D721Med (cell line): ENCODE data around the gene FMNL1.

ENCODE experiments used
- DNase-seq: peaks from one replicate; pipeline ENCODE4 v3.0.0; 2011; ENCODE audit warnings: low spot score; ENCODE audit not compliant: insufficient read length
- FAIRE-seq: peaks from 2 replicates; lab custom pipeline; 2011; peaks lifted over from hg19 to GRCh38; lab: Jason Lieb, UNC
- TF ChIP-seq, protein P1 (sequence below): IDR thresholded peaks from 2 replicates; pipeline ENCODE4 v1.5.1; 2012; ENCODE audit warnings: mild to moderate bottlenecking, control low read depth; ENCODE audit not compliant: insufficient read depth; ENCODE audit errors: missing control alignments

FMNL1 gene

DNA sequence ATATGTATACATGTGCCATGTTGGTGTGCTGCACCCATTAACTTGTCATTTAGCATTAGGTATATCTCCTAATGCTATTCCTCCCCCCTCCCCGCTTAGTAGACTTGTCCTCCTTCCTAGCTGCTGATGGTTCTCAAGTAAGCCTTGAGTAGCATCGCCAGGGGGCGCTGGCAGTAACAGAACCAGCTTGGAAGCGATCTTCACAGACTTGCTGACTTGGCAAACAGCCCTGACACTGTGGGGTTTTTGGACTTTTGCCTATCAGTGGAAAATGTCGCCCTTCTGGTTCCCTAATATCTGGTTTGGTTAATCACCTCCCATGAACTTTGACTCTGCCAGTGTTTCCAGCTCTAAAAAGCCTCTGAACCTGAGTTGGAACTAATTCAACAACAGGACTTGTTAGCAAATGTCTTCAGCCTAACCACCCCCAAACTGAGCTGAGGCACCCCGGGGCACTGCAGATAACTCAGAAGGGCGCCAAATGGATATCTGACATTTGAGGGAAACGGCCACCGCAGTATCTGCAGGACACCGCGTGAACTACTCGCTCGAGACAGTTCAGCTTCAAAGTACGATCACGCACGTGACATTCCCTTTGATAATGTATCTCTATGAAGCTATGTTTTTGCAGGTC lies 55.6 kb downstream of the FMNL1 start:
- DNase-seq = peak; percentile 86
- TF ChIP-seq, protein P1, sequence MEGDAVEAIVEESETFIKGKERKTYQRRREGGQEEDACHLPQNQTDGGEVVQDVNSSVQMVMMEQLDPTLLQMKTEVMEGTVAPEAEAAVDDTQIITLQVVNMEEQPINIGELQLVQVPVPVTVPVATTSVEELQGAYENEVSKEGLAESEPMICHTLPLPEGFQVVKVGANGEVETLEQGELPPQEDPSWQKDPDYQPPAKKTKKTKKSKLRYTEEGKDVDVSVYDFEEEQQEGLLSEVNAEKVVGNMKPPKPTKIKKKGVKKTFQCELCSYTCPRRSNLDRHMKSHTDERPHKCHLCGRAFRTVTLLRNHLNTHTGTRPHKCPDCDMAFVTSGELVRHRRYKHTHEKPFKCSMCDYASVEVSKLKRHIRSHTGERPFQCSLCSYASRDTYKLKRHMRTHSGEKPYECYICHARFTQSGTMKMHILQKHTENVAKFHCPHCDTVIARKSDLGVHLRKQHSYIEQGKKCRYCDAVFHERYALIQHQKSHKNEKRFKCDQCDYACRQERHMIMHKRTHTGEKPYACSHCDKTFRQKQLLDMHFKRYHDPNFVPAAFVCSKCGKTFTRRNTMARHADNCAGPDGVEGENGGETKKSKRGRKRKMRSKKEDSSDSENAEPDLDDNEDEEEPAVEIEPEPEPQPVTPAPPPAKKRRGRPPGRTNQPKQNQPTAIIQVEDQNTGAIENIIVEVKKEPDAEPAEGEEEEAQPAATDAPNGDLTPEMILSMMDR = peak; percentile 97
- FAIRE-seq = no peak

DNA sequence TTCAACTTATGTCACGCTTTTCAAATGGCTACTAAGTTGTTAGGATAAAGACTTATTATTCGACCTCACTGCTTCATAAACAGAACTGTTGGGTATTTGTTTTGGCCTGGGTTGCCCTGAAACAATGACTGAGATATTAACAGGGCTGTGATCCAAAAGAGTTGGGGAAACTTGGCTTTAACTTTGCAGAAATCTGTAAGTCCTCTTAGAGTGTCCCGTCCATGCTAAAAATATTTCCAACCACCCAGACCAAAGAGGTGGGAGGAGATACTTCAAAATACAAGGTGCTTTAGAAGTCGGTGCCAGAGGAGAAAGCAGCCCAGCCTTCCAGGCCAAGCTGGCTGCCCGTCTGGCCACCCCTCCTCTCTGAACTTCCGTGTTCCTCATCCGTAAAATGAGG lies 56.3 kb downstream of the FMNL1 start:
- TF ChIP-seq, protein P1 = no peak
- FAIRE-seq (no peak), DNase-seq (no peak)

DNA sequence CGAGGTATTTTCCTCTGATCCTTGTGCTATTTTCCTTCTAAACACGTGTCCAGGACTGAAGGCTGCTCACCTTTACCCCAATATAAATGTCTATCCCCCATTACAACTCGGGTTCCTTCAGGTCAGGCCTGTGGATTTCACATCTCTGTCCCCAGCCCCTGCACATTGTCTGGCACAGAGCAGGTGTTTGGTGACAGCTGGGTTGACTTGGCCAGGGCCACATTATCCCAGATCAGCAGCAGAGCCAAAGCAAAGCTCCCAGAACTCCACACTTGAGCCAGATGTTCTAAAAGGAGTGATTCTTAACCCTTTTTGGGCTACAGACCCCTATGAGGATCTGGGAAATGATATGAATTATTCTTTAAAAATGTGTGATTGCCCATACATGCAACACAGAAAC lies 58.2 kb downstream of the FMNL1 start:
- DNase-seq = no peak
- no peak for FAIRE-seq
- TF ChIP-seq, protein P1 = no peak

DNA sequence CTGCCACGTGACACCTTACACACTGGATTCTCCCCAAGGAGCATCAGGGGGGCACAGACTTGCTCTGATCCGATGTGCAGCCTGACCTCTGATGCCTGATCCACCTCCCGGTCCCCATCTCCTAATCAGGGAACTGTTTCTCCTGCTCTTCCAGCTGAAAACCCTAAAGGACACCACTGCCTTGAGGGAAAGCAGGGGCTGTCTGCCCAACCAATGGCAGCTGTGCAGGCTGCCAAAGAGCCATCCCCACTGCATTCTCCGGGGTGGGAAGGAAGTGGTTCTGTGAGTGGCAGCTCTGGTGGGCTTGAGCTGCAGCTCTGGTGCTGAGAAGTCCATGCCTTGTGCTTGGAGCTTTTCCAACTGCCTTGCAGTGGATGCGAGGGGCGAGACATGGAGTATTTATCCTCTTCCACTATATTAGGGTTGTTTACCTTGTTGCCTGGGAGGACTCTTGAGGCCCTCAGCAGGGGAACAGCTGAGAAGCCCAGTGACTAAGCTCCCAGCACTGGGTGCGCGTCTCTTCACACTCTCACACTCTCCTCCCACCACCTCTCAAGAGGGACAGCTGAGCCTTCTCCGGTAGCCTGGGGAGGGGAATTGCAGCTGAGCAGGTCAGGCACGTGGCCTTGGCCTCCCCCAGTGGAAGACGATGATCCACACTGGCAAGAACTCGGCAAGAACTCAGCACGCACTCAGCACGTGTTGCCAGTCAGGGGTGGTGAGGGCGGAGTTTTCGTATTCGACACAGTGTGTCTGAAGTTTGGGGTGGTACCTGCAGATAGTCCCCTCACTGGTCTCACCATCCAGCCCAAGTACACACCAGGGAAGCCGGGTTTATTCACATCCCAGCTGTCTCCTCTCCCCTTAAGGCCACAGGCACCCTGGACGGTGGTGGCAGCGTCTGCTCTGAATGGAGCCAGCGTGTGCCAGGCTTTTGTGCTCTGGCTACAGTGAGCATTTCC lies 61.3 kb downstream of the FMNL1 start:
- FAIRE-seq = no peak
- no peak for DNase-seq
- TF ChIP-seq, protein P1 = no peak

DNA sequence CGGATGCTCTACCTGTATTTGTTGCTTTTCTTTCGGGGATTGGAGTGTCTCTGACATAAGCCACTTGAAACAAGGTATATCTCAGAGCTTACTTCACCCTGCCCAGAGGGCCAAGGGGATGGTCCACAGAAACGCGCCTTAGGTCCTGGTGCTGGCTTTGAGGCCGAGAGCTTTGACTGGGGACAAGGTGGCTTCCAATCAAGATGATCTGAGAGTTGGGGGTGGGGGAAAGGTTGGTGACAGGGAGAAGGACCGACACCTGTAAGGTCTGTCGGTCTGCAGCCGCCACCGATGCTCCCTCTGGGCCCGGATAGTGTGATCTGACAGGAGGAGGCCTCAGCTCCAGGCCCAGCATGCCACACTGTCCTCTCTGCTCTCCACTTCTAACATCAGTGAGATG lies 62.0 kb downstream of the FMNL1 start:
- DNase-seq (no peak), FAIRE-seq (no peak)
- TF ChIP-seq, protein P1 = no peak

DNA sequence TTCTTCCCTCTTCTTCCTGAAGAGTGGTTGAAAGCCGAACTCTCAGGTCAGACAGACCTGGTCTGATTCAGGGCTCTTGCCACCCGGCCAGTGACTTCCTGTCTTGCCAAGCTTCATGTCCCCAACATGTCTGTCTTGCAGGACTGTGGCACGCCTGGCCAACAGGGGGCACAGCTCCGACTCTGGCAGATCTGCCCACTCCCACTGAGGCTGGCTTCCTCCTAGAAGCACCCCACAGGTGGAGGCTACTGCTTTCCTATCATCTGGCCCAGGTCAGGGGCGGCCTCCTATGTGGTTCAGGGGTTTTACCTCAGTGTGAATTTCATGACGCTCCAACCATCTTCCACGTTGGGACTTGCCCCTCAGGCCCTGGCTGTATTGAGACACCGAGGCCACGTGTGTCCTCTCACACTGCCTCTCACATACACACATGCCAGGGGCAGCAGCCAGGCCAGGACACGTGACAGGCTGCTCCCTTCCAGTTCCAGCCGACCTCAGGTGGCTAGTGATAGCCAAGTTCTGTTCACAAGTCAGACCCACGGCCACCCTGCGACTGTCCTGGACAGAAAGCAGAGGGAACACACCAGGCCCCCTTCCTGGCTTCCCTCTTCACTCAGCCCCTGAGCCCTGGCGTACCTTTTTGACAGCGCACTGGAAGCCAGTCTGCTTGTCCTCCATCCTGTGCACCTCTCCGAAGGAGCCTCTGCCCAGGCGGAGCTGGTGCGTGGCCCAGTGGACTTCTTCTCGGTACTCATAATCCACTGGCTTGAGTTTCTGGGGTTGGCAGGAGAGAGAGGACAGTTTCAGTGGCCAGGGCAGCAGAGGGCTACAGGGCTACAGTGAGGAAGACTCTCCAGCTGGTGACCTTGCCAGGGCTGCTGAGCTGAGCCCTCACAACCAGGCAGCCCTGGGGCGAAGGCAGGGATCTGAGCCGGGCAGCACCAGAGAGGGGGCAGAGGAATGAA lies 62.8 kb downstream of the FMNL1 start:
- DNase-seq (no peak), FAIRE-seq (no peak)
- TF ChIP-seq, protein P1 = peak; percentile 35
